Upper lobe of left lung (tissue), 6 donors: ENCODE results near the gene LHX3. TPM values are rescaled to one million over a fixed set of nuclear protein-coding genes. Genes with fewer than 3 reads are reported as not detected.

ENCODE experiments used
- ATAC-seq, 2 donors: fragments of 200-7000 bp; cut with Tn5 transposase; one replicate each; pipeline ENCODE4 v1.9.1; 2022; ENCODE audit warnings: mild to moderate bottlenecking in 2 of 2, moderate library complexity in 2 of 2; ENCODE audit not compliant: low FRiP score in 2 of 2
- DNase-seq, 2 donors: peaks; one replicate each; pipeline ENCODE4 v3.0.0-alpha.2; 2019 to 2020
- H3K27ac ChIP-seq, 4 donors: fragments of 200-600 bp; sonication (generic); one replicate each; pipeline ENCODE4 v1.5.1; 2016 to 2019
- H3K27me3 ChIP-seq, 4 donors: fragments of 200-600 bp; sonication (generic); one replicate each; pipeline ENCODE4 v1.5.1; 2017 to 2019
- H3K36me3 ChIP-seq, 4 donors: fragments of 200-600 bp; sonication (generic); one replicate each; pipeline ENCODE4 v1.5.1; 2016 to 2019
- H3K4me1 ChIP-seq, 4 donors: fragments of 200-600 bp; sonication (generic); one replicate each; pipeline ENCODE4 v1.5.1; 2018 to 2019
- H3K4me3 ChIP-seq, 4 donors: fragments of 200-600 bp; sonication (generic); one replicate each; pipeline ENCODE4 v1.5.1; 2017 to 2019; ENCODE audit warnings: mild to moderate bottlenecking in 2 of 4, moderate library complexity in 1 of 4
- H3K9me3 ChIP-seq, 4 donors: fragments of 200-600 bp; sonication (generic); one replicate each; pipeline ENCODE4 v1.5.1; 2018 to 2019
- EP300 ChIP-seq, 4 donors: sonication (generic); formaldehyde crosslinking; IDR thresholded peaks; one replicate each; pipeline ENCODE4 v1.5.1; 2017; ENCODE audit warnings: antibody characterized with exemption in 4 of 4, control low read depth in 2 of 4
- POLR2A ChIP-seq, 4 donors: fragments of 450-650 bp; IDR thresholded peaks; one replicate each; pipeline ENCODE4 v1.5.1; 2016 to 2017; ENCODE audit warnings: antibody characterized with exemption in 4 of 4, mild to moderate bottlenecking in 2 of 4
- POLR2AphosphoS5 ChIP-seq, 2 donors: sonication (generic); formaldehyde crosslinking; IDR thresholded peaks; one replicate each; pipeline ENCODE4 v1.5.1; 2017; ENCODE audit warnings: antibody characterized with exemption in 2 of 2
- WGBS, 2 donors: methylation state at CpG; one replicate each; pipeline ENCODE4 v1.1.5; 2017 to 2018; 5-methylcytosine and 5-hydroxymethylcytosine counted together
- total RNA-seq, 6 donors: library from RNA; depleted of rRNA in 4 of 6; stranded (reverse); fragments of >200 nt in 4 of 6; gene quantifications; one replicate each; pipeline versions ENCODE4 v1.1.0 to v1.2.1, GENCODE V29; 2016 to 2021
- TF ChIP-seq, protein P1 (sequence below), 6 experiments: fragments of 450-650 bp in 4 of 6; fragments of 200-600 bp in 2 of 6; sonication (generic) in 2 of 6; IDR thresholded peaks; one replicate each; pipeline ENCODE4 v1.5.1; 2016 to 2019; ENCODE audit warnings: antibody characterized with exemption in 6 of 6
- donor health status: DM: no; HTN: no; CAD: no; lungs with moderate emphysema.
- donor health status: DM: no; HTN: yes; CAD: no; lungs with severe emphysema.

Gene LHX3
- total RNA-seq, 6 donors from 2014 or later, result 0.20 TPM; not detected in 5

GRCh38 chr9:136219276-136219675 is 14.3 kb upstream of the LHX3 start:
- no peak overlapping the region for H3K4me3 ChIP-seq
- WGBS, 2 donors, result 94% methylated on average over 12 to 13 of the region's 13 CpGs
- no peaks in the 10 kb centered on the region for H3K27me3 ChIP-seq
- peaks cover 15 to 85% (median 59%) of the 10 kb centered on the region in 4 donors for H3K36me3 ChIP-seq
- H3K9me3 ChIP-seq, result peaks cover 0 to 4% (median under 1%) of the 10 kb centered on the region in 4 donors
- no peak for TF ChIP-seq POLR2AphosphoS5 (IDR thresholded peaks at IDR 0.05)
- no peak for TF ChIP-seq EP300 (IDR thresholded peaks at IDR 0.05)
- TF ChIP-seq POLR2A (IDR thresholded peaks at IDR 0.05), result no peak
- TF ChIP-seq, protein P1, sequence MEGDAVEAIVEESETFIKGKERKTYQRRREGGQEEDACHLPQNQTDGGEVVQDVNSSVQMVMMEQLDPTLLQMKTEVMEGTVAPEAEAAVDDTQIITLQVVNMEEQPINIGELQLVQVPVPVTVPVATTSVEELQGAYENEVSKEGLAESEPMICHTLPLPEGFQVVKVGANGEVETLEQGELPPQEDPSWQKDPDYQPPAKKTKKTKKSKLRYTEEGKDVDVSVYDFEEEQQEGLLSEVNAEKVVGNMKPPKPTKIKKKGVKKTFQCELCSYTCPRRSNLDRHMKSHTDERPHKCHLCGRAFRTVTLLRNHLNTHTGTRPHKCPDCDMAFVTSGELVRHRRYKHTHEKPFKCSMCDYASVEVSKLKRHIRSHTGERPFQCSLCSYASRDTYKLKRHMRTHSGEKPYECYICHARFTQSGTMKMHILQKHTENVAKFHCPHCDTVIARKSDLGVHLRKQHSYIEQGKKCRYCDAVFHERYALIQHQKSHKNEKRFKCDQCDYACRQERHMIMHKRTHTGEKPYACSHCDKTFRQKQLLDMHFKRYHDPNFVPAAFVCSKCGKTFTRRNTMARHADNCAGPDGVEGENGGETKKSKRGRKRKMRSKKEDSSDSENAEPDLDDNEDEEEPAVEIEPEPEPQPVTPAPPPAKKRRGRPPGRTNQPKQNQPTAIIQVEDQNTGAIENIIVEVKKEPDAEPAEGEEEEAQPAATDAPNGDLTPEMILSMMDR (IDR thresholded peaks at IDR 0.05), result no peak
- DNase-seq, result peak in 1 of 2 donors; percentile 33
- no peak overlapping the region for H3K27ac ChIP-seq
- ATAC-seq, result no peak
- no peaks in the 10 kb centered on the region for H3K4me1 ChIP-seq

DNA sequence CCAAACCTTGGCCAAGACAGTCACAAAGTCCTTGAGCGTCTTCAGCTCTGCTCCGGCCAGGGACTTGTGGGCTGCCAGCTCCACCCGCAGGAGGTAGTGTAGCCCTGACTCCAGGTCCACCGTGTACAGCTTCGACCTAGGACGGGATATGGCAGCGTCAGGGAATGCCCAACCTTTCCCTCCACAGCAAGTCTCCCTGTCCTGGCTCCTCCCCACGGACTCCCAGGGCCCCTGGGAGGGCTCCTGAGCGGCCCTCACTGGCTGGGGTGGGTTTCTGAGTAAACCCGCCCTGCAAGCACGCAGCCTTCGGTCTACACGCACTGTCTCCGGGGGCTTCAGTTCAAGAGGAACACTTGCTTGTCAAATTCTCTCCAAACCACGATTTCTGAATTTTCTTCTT is 13.7 kb upstream of the LHX3 start:
- TF ChIP-seq, protein P1 (IDR thresholded peaks at IDR 0.05), result no peak
- no peak for TF ChIP-seq POLR2AphosphoS5 (IDR thresholded peaks at IDR 0.05)
- no peak for TF ChIP-seq EP300 (IDR thresholded peaks at IDR 0.05)
- no peak for TF ChIP-seq POLR2A (IDR thresholded peaks at IDR 0.05)
- H3K27me3 ChIP-seq, result no peaks in the 10 kb centered on the region
- H3K9me3 ChIP-seq, result peaks cover 0 to 7% (median 4%) of the 10 kb centered on the region in 4 donors
- ATAC-seq (no peak), DNase-seq (peak in 1 of 2 donors; percentile 52)
- no peaks in the 10 kb centered on the region for H3K4me1 ChIP-seq
- peaks cover 15 to 85% (median 62%) of the 10 kb centered on the region in 4 donors for H3K36me3 ChIP-seq
- no peak overlapping the region for H3K4me3 ChIP-seq
- no peak overlapping the region for H3K27ac ChIP-seq
- WGBS, 2 donors, result 94 to 97% methylated on average over 11 to 13 of the region's 15 CpGs

GRCh38 chr9:136218271-136218670 is 13.3 kb upstream of the LHX3 start:
- H3K27me3 ChIP-seq, result no peaks in the 10 kb centered on the region
- ATAC-seq, result peak in 1 of 2 donors; percentile 5
- peaks cover 0 to 10% (median 4%) of the 10 kb centered on the region in 4 donors for H3K9me3 ChIP-seq
- 94 to 97% methylated on average over 5 to 15 of the region's 16 CpGs for WGBS, 2 donors
- no peak overlapping the region for H3K27ac ChIP-seq
- no peak for TF ChIP-seq EP300 (IDR thresholded peaks at IDR 0.05)
- no peak for TF ChIP-seq POLR2AphosphoS5 (IDR thresholded peaks at IDR 0.05)
- TF ChIP-seq, protein P1 (IDR thresholded peaks at IDR 0.05), result no peak
- TF ChIP-seq POLR2A (IDR thresholded peaks at IDR 0.05), result no peak
- peaks cover 15 to 85% (median 61%) of the 10 kb centered on the region in 4 donors for H3K36me3 ChIP-seq
- H3K4me1 ChIP-seq, result no peaks in the 10 kb centered on the region
- DNase-seq, result peak in 1 of 2 donors; percentile 61
- no peak overlapping the region for H3K4me3 ChIP-seq

DNA sequence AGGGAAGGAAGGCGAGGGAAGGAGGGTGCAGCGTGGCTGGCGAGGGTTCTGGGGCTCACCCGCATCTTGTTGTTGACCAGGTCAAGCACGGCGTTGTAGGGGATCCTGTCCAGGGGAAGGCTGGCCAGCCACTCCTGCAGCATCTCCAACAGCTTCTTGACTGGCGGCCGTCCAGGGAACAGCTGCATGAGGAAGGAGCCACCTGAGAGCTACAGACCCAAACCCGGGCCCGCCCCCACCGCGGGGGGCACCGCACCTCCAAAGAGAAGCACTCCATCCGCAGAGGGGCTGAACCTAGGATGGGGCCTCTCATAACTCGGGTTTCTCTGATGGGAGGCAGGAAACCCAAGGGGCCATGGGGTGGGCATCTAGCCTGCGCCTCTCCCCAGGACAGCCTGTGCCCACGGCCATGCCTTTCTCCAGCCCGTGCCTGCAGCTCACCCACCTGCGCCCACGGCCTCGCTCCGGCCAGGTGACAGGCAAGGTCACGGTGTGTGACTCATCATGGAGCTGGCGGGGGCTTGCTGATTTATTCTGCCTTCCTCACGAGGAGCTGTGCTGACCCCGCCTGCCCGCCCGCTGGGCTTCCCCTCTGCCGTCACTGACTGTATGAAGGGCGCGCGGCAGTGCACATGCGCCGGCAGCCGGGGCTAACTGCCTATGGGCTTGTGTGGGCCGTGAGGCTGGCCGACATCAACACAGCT is 11.8 kb upstream of the LHX3 start:
- H3K9me3 ChIP-seq, result peaks cover 0 to 10% (median 4%) of the 10 kb centered on the region in 4 donors
- no peak overlapping the region for H3K27ac ChIP-seq
- H3K36me3 ChIP-seq, result peaks cover 15 to 82% (median 58%) of the 10 kb centered on the region in 4 donors
- peak in 1 of 2 donors; percentile 79 for DNase-seq
- no peak overlapping the region for H3K4me3 ChIP-seq
- 91 to 98% methylated on average over 14 to 37 of the region's 37 CpGs for WGBS, 2 donors
- no peak for ATAC-seq
- no peaks in the 10 kb centered on the region for H3K27me3 ChIP-seq
- H3K4me1 ChIP-seq, result no peaks in the 10 kb centered on the region
- TF ChIP-seq POLR2A (IDR thresholded peaks at IDR 0.05), result no peak
- no peak for TF ChIP-seq POLR2AphosphoS5 (IDR thresholded peaks at IDR 0.05)
- TF ChIP-seq, protein P1 (IDR thresholded peaks at IDR 0.05), result no peak
- TF ChIP-seq EP300 (IDR thresholded peaks at IDR 0.05), result no peak
